Mucosa of gallbladder (tissue), 1 donor: ENCODE data around the gene HOXD4. TPM values are rescaled to one million over a fixed set of nuclear protein-coding genes. Genes with fewer than 3 reads are reported as not detected.

Experiments
- DNase-seq: peaks from one replicate; pipeline ENCODE4 v3.0.0-alpha.2; 2020; ENCODE audit warnings: low spot score
- total RNA-seq: library from RNA; stranded (reverse); gene quantifications from one replicate; pipeline ENCODE4 v1.2.1, GENCODE V29; 2021
- donor health status: DM: no; HTN: no; CAD: no.

Gene HOXD4
- total RNA-seq, 1 donor from 2014 or later, result 1.0 TPM

DNA sequence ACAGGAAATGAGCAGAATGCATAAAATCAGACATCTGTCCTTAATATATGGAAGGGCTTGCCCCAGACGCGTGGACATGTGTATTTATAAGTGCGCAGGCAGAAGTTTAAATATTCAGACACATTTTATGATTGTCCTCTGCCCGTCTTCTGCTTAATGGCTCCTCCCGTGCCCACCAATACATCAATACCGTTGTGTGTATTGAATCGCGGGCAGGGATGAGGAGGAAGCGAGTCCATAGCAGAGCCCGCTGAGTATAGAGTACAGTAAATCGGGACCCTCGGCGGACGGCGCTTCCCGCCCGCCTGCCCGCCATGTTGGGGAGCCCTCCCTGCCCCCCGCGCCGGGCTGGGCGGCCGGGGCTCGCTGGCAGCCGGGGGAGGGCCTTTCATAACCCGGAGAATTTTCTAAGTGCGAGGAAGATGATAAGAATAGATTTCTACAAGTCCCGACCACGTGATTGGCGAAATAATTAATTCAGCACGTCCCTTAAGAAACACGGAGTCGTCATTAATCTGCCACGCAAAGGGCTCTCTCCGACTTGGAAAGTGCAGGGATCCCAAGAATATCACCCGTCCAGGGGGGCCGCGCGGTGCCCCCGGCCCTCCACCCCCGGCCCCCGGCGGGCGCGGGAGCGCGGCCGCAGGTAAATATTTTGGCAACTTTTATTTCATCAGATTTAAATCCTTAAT is 5.6 kb downstream of the HOXD4 start, which contains the start of gene HOXD3:
Gene HOXD3 (plus strand): TSS at position 501 of the 692 bp plus-strand sequence. CDS start 11,808 bp downstream, outside the sequence.
- no peak for DNase-seq

DNA sequence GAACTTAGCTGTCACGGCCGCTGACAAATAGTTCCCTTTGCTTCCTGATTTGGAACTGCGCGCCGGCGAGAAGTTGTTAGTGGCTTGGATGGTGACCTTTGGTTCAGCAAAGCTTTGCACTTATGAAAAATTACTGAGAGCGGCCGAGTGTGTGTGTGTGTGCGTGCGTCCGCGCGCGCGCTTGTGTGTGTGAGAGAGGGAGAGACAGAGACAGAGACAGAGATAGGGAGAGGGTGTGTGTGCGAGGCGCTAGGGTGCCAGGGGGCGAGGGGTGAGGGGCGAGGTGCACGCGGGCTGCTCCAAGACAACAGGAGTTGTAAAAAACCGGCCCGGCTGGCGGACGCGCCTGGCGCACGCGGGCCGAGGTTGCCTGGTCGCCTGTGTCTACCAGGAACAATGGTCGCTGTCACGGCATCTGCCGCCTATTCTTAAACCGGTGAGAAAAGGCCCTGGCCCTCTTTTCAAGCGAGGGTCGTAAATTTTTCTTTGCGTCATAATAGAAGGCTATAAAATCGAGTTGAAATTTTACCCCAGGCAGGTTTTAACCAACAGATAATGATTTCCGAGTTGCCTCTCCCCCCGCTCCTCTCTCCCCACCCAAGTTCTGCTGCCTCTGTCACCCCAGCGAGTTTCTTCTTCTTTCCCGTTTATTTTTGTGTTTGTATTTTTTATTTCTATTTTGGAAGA is 6.3 kb downstream of the HOXD4 start:
- no peak for DNase-seq

DNA sequence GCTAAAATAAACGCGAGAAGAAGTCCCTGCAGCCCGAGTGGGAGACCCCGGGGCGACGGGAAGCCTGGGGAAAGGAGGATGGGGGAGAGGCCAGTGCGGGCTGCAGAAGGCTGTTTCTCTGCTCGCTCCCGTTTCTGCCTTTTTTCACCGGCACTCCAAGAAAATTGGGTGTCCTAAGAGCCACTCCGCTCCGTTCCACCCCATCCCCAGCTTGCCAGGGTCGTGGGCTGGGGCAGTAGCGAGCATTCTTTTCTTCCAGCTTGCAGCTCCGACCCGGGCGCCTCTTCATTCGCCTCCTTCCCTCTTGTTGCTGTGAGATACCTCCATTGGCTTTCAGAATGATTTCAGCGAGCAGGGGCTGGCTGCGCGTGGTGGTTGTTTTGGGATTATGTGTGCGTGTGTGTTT is 6.8 kb downstream of the HOXD4 start:
- no peak for DNase-seq

DNA sequence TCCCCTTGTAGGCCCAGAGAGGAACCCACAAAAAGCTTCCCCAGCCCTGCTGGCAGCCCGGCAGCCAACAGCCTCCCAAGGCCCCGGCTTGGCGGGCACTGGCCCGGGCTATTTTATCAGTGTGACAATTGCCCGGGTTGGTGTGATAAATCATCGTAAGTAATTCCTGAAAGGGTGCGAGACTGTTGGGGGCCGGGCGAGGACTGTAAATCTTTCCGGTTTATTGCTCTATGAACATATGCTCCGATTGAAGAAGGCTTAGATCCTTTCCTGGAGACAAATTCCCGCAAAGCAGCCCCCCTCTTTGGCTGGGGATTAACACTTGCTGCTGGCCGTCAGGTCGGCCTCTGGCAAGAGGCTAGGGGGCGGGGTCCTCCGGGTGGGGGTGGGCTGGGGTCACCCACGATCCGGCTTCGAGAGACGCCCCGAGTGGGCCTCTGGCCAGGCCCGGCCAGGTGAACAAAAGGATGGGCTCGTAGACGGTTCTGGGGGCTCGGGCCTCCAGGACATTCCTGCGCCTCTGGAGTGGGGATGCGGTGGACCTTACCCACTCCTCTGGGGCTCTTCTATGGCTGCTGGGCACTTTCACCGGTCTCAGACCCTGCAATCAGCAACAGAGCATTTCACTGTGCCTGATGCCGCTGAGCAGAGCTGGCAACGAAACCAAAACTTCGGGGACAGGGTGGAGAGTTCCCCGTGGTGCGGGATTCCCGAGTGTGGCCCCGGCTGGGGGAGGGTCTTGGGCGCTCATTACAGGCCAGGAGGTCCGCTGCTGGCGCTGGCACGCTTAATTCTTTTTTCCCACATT is 7.7 kb downstream of the HOXD4 start:
- no peak for DNase-seq

DNA sequence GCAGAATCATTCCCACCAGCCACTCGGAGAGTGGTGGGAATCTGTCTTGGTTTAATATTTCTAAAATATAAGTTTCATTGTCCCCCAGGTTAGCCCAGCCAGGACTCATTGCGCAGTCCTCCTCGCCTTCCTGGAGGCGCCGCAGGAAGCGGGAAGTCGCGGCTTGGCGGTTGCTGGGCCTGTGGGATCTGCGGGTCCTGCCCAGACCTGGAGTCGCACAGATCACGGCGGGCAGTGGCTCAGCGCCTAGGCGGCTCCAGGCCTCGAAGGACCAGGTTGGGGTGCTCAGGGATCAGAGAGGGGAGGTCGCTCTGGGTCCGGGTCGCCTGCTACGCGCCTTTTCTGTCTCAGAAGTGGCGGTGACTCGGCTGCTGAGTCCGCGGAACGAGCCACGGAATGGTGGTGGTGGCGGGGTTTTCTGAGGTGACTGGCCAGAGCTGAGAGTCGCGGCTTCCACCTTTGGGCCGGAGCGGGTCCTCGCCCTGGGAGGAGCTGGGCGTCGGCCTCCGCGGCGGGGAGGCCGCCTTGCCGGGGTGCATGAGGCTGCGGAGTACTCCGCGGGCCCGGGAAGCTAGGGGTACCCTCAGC is 8.4 kb downstream of the HOXD4 start:
- no peak for DNase-seq

DNA sequence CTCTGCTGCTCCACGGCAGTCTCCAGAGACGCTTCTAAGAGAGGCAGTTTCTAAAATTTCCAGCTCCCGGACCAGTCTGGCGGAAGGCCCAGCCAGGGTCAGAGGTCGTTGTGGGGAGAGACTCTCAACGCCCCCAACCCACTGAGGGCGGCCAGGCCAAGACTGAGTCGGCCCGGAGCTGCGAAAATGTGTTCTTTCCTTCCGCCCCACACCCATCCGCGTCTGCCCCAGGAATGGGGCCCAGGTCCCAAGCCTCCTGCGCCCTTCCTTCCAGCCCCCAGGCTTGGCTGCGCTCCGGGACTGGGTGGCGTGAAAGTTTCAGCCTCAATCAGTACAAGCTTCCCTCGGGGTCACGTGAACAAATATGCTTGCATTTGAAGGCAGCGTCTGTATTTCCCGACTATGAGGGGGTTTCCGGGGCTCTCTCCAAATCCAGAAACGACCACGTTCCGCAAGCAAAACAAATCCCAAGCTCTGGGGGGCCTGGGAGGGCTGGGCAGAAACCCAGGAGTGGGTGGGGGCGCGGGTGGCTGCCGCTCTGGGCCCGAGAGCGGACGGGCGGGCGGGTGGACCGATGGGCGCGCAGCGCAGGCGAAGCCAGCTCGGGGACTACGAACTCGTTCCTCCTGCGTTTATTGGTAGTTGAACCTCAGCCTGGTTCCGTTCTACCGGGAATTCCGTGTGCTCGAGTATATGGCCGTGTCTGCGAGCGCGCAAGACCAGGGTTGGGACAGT is 9.1 kb downstream of the HOXD4 start:
- no peak for DNase-seq

DNA sequence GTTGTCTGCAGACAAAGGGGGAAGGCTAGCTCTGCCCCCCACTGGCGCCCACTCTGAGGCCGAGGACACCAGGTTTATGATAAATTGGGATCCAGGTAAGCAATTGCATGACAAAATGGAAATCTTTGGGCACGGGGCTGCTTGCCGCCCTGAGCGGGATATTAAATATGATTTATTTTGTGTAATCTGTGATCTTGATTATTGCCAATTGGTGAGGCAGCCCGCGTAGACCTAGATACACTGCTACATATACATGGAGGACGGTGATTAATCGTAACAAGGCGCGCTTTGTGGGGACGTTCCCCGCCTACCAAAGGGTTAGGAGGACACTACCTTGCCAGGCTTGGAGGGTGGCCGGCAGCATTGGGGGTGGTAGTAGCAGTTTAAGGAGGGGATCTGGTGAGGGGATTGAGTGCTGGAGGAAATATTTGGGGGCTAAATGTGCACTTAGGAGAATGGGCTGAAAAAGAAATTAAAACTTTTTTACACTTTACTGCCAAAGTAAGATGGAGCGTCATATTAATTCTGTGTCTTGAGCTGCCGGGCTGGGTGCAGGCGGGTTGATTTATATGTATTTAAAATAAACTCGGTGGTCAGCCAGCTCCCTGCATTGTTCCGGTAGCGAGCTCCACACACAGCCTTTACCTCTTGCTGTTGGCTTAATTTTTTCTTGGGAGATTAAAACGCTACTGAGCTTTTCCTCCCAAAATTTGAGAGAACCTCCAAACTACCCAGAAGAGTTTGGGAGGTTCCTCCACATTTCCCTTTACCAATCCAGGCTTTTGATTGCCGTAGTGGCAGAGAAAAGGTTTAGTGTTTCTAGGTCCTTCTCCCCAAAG is 9.9 kb downstream of the HOXD4 start:
- DNase-seq, result no peak

DNA sequence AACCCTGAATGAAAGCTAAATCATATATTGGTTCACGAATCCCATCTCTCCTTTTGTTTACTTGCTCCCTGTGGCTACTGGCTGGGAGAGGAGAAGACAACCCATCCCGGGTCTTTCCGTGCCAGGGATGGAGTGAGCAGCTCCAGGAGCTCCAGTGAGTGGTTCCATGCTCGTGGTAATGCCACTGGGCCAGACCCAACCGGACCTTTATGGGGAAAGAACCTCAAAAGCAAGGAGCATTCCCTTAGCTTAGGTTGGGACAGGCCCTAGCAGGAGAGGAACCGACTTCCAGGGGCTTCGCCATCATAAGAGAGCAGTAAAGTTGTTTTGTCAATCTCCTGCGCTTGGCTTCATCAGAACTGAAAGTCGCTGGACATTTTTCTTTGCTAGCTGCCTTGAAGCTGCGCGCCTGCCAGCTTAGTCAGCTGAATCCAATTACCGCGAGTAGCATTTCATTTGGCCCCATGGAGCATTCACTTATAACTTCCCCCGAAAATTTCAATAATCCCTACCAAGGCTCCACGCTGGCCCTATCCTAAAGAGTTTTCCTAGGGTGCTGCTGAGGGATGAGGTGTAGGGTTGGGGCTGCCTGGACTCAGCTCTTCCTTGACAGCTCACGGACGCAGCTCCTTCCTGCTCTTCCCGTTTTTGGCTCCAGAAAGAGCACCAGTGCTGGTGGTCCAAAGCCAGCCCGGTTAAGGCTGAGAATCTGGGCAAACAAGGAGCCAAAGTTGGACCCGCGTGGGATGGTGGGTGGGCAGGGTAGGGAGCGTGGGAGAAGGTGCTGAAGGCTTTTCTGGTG is 10.7 kb downstream of the HOXD4 start:
- no peak for DNase-seq

DNA sequence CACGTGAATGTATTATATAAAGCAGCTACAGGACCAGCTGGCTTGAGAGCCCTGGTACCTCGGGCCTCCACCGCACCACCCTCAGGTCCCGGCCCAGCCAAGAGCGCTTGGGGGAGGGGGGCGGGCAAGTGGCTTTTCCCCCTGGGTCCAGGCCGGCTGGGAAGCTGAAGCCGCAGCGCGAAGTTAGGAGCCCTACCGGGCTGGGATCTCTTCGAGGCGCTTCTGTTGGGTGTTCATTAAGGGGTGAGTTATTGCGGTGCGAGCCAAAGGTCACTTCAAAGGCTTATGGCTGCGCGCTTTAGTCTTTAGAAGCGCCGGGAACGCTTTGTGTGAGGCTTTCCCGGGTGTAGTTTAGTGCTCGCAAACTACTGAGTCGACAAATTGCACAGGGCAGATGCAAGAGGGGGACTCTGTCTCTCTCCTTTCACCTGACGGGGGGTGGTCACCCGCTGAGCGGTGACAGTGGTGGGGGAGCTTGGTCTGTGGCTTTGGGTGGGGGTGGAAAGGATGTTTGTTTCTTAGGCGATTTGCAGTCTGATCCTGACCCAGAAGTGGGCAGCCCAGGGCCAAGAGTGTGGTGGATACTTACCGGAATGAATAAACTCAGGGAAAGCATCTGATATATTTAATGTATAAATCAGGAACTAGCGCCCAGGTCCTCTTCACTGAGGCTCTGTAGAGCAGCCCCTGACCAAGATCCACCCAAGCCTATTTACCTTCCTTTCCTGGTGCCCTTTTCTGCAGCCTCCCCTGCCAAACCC is 11.7 kb downstream of the HOXD4 start:
- no peak for DNase-seq

DNA sequence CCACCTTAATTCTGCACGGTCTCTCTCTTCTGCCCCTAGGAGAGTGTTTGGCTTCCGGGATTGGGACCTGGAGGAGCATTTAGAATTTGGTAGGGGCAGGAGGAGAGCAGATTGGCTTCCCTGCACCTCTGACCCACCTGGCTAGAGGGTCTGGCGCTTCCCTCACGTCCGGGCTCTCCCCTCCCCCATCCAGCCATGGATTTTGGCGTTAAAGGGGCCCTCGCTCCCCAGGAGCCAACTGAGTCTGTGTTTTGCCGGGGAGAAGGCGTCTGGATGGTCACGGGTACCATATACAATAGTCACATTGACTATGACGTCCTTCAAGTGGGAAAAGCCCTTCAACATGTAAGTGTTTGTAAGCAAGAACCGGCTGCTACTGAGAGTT is 12.3 kb downstream of the HOXD4 start:
- DNase-seq, result no peak

DNA sequence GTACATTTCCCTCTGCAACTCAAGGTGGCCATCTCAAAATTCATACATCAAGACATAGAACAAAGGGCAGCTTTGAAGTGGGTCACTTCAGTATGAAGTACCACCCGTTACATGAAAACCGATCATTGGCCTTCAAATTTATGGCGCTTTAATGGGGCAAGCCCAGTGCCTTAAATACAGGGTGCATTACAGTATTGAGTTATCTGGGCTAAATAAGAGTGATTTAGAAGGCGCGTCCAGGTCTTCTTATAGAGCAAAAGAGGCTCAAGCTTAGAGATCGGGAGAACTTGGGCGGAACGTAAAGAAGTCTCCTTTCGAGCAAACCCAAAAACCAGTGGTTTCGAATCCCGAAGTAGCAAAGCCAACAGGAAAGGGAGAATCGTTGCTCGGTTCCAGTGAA is 12.9 kb downstream of the HOXD4 start:
- no peak for DNase-seq

DNA sequence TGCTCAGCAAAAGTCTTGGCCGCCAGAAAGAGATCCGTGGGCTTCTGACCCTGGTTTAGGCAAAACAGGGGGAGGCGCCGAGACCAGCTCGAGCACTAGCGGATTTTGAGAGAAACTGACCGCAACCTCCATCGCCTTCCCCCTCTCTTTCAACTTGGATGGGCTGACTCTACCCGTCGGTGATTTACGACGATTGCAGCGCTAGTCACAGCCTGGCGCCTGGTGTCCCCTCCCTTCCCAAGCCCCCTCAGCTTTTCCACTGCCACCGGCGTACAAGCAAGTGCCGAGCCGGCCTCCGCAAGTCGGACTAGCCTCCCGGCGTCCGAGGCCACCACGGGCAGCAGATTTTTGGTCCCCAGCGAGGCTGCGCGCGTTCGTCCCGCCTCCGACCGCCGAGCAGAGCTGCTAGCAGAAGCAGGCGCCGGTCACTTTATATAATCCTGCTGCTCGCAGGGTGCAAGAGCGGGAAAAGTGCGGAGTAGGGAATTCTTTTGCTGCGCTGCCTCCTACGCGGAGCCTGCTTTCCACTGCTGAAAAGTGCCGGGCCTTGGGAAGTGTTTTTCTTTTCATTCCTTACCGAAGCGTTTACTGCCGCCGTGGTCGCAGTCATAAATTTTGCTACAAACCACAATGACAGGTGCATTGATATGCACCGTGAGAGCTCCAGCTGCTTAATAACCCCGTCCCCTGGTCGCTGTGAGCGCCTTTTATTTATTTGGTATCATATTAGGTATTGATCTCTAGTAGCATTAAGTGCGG is 13.4 kb downstream of the HOXD4 start:
- DNase-seq, result no peak

DNA sequence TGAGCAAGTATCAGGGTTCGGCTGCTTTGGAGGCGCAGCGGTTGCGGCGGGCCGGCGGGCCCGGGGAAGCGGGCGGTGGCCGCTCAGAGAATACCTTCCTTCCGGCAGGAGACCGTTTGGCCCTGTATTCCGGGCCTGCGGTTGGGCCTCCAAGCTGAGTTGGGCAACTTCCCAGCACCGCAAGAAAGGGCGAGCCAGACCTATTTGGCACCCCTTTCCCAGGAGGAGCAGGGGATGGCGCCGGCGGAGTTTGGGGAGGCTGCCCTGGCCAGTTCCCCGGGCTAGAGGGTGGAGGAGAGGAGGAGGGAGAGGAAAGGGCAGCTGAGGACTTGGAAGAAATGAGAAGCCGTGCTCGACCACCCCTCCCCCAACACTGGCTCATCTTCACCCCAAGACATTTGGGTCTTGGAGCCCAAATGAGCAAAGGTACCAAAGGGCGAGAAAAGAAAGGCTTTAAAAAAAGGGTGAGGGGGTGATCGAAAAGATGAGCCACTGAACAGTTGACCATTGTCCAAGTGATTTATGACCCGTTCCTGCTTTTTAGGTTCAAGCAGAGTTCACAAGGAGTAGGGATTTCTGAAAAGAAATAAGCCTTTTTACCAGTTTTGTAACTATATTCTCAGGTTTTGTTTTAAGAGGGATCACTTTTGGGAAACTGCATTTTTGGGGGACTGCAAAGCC is 14.2 kb downstream of the HOXD4 start:
- no peak for DNase-seq

DNA sequence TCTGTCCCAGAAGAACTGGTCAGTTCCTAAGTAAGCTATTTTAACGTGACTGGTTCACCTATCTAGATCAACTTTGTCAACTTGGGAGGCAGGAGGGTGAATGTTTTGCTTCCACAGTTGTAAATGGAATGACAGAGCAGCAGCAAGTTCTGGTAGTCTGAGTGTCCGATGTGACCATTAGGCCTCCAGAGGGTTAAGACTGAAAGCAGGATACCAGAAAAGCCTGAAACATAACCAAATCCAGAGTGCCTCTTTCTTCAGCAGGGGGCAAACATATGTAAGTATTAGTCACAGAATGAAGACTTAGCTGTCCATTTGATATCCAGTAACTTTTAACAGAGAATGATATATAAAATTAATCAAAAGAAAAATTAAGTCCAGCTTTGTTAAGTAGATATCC is 14.9 kb downstream of the HOXD4 start:
- no peak for DNase-seq

DNA sequence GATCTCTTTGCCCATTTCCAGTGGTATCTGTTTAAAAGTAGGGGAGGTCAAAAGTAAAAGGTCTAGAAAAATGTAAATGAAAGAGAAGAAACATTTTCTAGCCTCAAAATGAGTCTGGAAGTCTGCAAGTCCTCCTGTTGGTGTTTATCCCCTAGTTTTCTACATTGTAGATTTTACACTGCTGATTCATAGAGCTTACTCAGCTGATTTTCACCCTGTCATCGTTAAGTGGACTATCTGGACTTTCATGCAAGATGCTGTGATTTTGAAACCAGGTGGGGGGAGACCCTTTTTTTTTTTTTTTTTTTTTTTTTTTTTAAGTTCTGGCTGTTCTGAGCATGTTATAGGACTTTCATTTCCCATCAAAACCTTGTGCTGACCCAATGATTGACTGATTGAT is 16.0 kb downstream of the HOXD4 start:
- no peak for DNase-seq

DNA sequence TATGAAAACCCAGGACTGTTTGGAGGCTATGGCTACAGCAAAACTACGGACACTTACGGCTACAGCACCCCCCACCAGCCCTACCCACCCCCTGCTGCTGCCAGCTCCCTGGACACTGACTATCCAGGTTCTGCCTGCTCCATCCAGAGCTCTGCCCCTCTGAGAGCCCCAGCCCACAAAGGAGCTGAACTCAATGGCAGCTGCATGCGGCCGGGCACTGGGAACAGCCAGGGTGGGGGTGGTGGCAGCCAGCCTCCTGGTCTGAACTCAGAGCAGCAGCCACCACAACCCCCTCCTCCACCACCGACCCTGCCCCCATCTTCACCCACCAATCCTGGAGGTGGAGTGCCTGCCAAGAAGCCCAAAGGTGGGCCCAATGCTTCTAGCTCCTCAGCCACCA is 17.8 kb downstream of the HOXD4 start:
- no peak for DNase-seq

DNA sequence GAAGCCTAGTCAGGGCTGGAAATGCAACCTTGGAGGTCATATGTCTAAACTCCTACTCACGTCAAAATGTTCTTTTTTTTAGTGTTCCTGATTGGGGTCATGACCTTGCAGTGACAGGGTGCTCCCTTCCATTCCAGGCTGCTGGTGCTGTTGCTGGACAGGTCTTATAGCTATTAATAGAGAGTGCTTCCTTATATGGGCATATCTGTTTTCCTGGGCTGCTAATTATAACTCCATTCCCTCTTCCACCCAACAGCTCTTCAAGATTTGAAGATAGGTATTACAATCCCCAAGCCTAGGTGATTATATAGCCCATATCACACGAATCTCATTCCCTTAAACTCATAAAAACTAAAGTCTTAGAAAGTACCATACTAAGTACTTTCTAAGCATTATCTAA is 18.4 kb downstream of the HOXD4 start:
- no peak for DNase-seq
